ENCODE data around the gene TEKT3. TPM values are rescaled to one million over a fixed set of nuclear protein-coding genes. Genes with fewer than 3 reads are reported as not detected.

TEKT3 gene
- total RNA-seq, 1 donor from 2014 or later = not detected

DNA sequence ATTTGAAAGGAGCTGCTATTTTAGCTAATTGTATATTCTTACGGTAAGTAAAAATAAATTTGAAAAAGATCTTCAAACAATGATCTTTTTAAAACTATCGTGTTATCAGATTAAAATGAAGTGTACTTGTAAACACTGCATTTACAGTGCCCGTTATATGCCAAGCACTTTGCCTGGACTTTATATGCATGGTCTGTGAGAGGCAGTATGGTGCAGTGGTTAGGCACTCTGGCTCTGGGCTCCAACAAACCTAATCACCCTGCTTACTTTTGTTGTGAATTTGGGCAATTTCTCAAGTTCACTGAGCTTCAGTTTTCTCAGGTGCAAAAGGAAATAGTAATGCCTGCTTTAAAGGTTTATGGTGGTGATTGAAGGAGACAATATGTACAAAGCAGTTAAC lies 77.7 kb downstream of the TEKT3 start:
- DNase-seq = peak; percentile 20

DNA sequence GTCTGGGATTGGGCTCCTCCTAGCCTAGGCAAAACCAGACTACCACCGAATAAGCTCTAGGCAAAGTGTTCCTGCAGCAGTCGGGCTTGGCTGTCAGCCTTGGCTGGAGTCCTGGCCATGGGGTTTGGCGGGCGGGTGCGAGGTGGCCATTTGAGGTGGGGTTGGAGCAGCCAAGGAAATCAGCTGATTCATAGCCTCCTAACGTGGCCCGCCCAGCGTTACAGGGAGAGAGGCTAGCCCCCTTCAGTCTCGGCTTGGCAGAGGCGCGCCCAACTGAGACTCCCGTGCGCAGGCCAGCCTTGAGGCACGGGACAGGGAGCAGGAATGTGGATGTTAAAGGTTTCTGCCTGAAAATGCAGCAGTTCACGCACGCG lies 78.2 kb downstream of the TEKT3 start:
- peak; percentile 69 for DNase-seq

DNA sequence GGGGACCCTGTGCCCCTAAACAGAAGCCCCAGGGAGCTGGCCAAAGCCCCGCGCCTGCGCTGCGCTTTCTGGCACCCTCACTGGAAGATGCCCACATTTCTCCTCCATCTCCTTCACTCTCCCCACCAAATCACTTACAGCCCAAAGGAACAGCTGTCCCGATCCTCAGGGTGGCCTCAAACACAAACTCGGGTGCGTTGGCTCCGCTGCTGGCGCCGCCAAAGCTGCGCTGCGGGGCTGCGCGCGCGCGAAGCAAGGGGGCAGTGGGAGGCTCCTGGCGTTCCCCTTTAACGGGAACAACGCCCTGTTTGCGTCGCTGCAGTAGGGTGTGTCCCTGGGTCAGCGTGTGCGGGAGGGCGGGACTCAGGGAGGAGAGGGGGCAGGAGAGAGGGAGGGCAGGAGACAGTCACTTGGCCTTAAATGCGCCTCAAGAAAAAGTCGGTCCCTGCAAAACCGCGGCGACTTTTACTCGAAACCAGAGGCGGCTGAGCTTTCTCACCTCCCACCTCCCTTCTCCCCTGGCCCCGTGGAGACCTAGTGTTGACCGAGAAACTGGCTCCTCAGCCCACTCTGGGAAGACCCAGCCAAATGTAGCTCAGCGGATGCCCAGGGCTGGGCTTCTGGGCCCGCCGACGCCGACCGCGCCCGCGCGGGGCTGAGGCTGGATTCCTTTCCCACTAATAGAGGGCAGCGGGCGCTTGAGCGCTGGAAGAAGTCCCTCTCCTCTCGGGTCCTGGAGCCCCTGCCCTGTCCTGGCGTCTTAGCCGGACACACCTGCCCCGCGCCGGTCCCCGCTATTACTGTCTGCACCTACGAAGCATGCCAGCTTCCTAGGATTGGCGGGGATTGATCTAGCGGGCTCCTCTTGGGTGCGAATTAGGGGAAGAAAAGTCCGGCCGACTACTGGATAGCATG lies 78.8 kb downstream of the TEKT3 start:
- peak; percentile 74 for DNase-seq

DNA sequence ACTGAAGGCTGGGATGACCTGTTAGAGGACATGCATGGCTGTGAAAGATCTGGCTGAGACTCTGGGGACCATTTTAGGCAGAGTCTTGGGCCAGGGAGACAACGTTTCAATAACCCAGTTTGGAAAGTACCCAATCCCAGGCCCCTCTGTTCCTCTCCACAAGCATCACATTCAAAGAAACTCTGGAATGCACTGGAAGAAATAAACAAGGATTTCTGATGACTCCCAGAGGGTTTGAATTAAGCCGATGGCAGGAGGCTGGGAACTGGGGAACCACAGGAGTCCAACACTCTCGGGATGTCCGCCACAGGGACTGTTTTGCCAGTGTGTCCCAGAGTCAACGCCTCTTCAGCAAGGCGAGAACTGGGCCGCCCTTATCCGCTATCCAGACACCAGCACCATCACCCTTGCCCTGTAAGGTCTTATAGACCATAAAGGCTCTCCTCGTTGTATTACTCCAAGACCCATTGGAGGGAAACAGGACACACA lies 79.6 kb downstream of the TEKT3 start:
- DNase-seq = peak; percentile 53

DNA sequence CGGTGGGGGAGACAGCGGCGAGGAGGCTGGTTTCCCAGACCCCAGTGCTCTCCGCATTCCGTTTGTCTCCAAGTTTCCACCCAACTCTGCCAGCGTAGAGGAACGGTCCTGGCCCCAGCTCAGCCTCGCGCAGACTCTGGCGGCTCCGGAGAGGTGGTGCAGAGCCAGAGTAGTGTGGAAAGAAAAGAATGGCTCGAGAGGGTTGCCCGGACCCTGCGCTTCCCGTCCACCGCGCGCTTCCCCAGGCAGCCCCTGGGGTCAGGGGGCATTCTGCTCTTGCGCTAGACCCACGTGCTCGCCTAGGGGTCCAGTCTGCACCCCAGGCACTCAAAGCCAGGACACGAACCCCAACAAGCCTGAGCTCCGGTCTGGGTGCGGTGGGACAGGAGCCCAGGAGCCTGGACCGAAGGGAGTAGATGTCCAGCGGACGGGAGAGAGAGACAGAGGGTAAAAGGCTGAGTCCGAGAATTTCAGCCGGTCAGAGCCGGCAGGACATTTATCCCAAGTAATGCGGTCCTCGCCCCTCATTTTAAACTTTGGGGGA lies 80.1 kb downstream of the TEKT3 start:
- peak; percentile 78 for DNase-seq

DNA sequence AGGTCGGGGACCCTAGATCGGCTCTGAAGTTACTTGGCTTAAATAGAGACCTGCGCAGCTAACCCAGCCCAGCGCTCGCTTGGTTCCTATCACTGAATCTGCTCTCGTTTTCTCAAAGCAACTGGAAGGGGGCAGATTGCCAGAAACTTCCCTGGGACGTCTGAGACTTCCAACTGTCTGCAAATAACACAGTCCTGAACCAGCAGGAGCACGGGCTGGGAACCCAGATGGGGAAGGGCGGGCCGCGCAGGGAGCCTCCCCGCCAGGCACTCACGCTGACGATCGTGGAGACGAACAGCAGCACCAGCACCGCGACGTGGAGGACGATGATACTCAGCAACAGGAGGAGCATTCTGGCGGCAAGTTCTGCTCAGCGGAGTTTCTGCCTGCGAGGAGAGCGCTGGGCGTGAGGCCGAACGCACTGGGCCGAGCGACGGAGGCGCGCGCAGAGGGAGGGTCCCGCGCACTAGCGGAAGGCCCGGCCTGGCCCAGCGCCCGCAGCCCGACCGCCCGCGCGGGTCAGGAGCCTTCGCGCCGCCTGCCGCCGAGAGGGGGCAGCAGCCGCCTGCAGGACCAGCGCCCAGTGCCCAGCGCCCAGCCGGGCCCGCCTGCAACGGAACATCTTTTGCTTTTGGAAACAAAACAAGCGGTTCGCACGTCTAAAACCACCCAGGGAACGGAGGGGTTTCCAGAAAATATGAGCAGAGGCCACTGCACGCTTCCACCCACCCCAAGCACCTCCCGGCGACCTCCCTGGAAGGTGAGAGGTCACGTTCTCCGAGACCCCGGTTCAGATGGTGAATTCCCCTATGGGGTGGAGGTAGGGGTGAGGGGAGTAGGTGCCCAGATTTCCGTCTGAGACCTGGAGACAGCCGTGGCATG lies 80.8 kb downstream of the TEKT3 start:
- peak; percentile 93 for DNase-seq

DNA sequence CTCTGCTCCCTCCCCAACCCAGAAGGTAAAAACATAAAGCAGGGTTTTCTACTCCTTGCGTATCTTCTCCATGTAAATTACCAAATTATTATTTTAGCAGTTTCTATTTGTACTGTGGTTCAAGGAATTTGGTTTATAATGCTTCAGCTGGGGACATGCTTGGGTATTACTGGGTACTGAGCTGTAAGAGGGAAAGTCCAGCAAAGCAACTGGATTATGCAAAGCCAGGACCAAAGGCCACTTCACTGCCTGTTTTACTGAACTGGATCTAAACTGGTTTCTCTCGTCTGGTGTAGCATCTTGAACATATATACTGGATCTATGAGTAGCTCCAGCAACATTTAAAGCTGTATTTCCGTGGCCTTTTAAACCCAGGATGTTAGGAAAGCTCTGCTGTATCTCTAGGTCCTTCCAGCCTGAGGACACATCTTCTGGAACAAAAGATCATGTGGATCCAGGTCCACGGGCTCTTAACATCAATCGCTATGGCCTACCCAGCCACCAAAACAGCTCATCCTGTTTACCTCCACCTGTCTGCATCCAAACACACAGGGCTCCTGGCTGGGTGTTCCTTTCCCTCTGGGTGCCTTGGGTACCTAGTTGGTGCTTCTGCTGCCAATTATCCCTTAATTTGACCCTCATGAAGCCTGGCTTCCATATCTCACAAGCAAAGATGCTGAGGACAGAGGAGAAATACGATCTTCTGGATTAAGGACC lies 83.4 kb downstream of the TEKT3 start:
- DNase-seq = no peak

DNA sequence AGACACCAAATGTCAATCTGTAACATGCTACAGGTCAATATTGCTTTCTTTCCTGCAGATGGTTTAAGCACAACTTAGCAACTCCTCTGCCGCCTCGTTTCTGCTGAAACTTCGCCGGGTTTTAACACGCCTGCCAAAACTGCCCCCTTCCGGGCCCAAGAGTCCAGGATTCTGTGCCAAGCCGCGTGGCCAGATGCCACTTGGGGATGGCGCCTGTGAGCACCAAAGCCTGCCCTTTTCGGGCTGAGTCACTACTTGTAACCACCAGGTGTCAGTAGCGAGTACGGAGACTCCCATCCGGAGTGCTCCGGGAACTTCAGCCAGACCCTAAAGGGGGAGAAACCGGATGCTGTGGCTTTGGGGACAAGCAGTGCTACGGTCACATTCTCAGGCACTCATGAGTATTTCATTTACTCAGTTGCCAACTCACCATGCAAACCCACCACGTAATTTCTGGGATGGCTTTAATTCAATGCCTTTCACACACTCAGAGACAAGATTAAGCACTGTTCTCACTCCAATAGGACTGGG lies 84.1 kb downstream of the TEKT3 start:
- peak; percentile 81 for DNase-seq

DNA sequence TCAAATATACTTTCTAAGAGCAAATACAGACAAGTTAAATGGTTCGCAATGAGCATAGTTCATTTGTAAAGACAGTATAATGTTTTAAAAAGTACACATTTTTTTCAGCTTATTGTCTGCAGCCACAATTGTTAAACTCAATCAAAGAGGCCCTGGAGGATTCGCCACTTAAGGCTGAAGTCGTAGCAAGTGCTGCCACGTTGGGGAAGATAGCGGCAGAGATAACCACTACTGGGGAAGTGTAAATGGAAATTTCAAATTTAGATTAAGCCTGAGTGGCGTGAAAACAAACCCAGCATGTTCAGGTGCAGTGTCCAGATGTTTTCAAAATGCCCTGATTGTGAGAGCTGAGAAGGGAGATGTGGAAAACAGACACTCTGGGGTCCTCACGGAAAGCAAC lies 84.7 kb downstream of the TEKT3 start:
- no peak for DNase-seq

DNA sequence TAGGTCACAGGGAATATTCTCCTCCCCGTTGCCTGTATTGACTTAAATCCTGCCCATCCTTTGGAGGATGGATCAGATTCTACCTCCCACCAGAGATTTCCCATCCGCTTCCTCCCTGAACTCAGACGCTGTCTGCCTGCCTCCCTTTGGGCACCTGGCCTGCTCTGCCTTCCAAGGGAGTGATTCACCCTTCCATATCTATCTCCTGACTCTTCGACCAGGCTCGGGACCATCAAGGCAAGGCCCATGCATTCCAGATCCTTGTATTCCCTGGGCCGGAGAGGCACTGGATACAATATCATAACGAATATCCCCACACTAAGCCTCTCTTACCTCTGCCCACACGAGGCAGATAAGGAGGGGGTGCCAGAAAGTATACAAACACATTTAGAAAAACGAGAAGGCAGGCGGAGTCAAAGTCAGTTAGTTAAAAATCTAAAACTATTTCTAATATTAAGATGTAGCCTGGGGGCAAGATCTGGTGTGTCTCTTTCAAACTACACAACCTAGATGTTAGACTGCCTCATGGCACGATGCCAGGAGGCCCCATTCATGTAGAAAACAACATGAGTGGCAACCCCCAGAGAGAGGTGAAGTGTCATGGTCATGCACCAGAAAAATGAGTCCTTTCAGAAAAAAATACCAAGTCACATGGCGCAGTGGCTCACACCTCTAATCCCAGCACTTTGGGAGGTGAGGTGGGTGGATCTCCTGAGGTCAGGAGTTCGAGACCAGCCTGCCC lies 85.5 kb downstream of the TEKT3 start:
- no peak for DNase-seq

Other genes with a start within 250 kb of the TEKT3 start
- 23.3 and 32.2 TPM in 2 replicates for gene PMP22, start 76.3 kb downstream of the TEKT3 start, total RNA-seq
- gene CDRT4, start 126.0 kb upstream of the TEKT3 start, total RNA-seq = 0.93 and 1.9 TPM in 2 replicates
- gene TVP23C, start 221.9 kb upstream of the TEKT3 start, total RNA-seq = 21.6 and 48.0 TPM in 2 replicates

All from dermis blood vessel endothelial cell (primary cell).